ENCODE data around the gene QRSL1. TPM values are rescaled to one million over a fixed set of nuclear protein-coding genes. Genes with fewer than 3 reads are reported as not detected.

QRSL1 gene
- total RNA-seq, 2 experiments from 2014 or later: 63.9 to 71.8 TPM

DNA sequence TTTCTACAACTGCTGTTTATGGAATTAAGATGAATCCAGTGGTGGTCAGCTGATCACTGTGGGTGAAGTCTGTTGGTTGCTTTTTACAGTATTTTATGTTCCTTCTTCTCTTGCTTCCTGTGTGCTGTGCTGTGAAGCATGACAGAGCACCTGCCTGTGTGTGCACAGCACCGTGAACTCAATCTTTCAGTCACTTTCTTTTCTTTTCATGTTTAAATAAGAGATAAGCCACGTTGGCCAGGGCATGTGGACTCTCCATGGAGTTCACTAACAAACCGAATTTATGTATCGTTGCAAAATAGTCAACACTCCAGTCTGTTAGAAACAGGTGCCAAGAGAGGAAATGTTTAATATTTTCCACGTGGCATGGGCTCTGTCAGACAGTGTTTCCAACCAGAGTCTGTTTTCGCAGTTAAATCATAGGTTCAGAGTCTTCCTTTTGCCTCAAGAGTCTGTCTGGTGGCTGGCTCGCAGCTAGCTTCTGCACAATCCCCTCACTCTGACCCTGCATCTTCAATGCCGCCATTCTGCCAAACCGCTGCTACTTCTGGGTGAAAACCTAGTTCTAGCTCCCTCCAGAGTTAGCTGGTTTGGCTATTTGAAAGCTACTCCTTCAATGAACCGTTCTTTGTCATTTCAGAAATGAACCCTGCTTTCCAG lies 73.2 kb downstream of the QRSL1 start:
- no peak for TF ChIP-seq CTCF (conservative IDR thresholded peaks at IDR 0.05; ENCODE audit: low read length)
- no peak for TF ChIP-seq EZH2phosphoT487 (IDR thresholded peaks at IDR 0.05; ENCODE audit: borderline replicate concordance, low read depth, low read length)
- Histone ChIP-seq H3K79me2 (ENCODE audit: insufficient read depth, low read depth, low read length) (peaks cover 3% of the 10 kb centered on the region; the same call in 1 of the 2 replicates), H3K4me3 (ENCODE audit: low read depth, low read length, poor library complexity, severe bottlenecking) (peak overlapping the region; percentile 61), H3K9me2 (ENCODE audit: insufficient read depth, low read length) (no peaks in the 10 kb centered on the region), H3K9me3 (ENCODE audit: low read length) (peaks cover 23% of the 10 kb centered on the region), H2AFZ (ENCODE audit: low read length) (peak overlapping the region; percentile 33; the same call in 1 of the 2 replicates), H3K4me2 (ENCODE audit: low read length) (peak overlapping the region; percentile 85), H4K20me1 (ENCODE audit: insufficient read depth, low read length) (no peaks in the 10 kb centered on the region), H3K4me1 (ENCODE audit: insufficient read depth, low read length, poor library complexity, severe bottlenecking) (peaks cover 65% of the 10 kb centered on the region), H3K36me3 (ENCODE audit: insufficient read depth, low read length) (peaks cover 21% of the 10 kb centered on the region), H3K27ac (ENCODE audit: low read depth, low read length, poor library complexity, severe bottlenecking) (peak overlapping the region; percentile 99)
- peak; percentile 99 for DNase-seq (ENCODE audit: low spot score)
- CTCF ChIA-PET (ENCODE audit: unreplicated experiment): interaction anchor here (0.5 to 1.7 kb wide), 6 partner anchors 11 to 1843 kb away, joined by 3 to 6 read pairs (median 3); no protein-coding TSS in a partner anchor
- BruUV-seq (replicated peaks): no TSS peak
- POLR2A ChIA-PET: interaction anchor here (0.6 to 5.5 kb wide), 37 partner anchors 8 to 411 kb away, joined by 3 to 64 read pairs (median 4); partner anchors contain the start of gene CD24
- intact Hi-C loops (cut with micrococcal nuclease; ENCODE audit: unreplicated experiment): loop anchor here (1.0 to 5.0 kb wide), 8 partner anchors 13 to 415 kb away; partner anchors contain the start of genes BEND3, CD24, QRSL1 and RTN4IP1

- peaks cover 23% of the 10 kb centered on the region for H3K9me3 ChIP-seq (ENCODE audit: low read length)
- H3K36me3 ChIP-seq (ENCODE audit: insufficient read depth, low read length): peaks cover 21% of the 10 kb centered on the region
- no peak for DNase-seq (ENCODE audit: low spot score)
- ChIA-PET CTCF (ENCODE audit: unreplicated experiment) (no interaction called here), POLR2A (interaction anchor here (0.6 to 5.5 kb wide), 8 partner anchors 11 to 1156 kb away, joined by 3 to 64 read pairs (median 4); no protein-coding TSS in a partner anchor)
- H2AFZ ChIP-seq (ENCODE audit: low read length): peak overlapping the region; percentile 8; the same call in 1 of the 2 replicates
- H3K4me3 ChIP-seq (ENCODE audit: low read depth, low read length, poor library complexity, severe bottlenecking): peak overlapping the region; percentile 61
- intact Hi-C loops (cut with micrococcal nuclease; ENCODE audit: unreplicated experiment): loop anchor here (5.0 kb wide), 3 partner anchors 97 to 413 kb away; partner anchors contain the start of gene BEND3
- no peaks in the 10 kb centered on the region for H3K9me2 ChIP-seq (ENCODE audit: insufficient read depth, low read length)
- H4K20me1 ChIP-seq (ENCODE audit: insufficient read depth, low read length): no peaks in the 10 kb centered on the region
- peaks cover 3% of the 10 kb centered on the region; the same call in 1 of the 2 replicates for H3K79me2 ChIP-seq (ENCODE audit: insufficient read depth, low read depth, low read length)
- TF ChIP-seq EZH2phosphoT487 (IDR thresholded peaks at IDR 0.05; ENCODE audit: borderline replicate concordance, low read depth, low read length): no peak
- TF ChIP-seq CTCF (conservative IDR thresholded peaks at IDR 0.05; ENCODE audit: low read length): no peak
- no TSS peak for BruUV-seq (replicated peaks)
- peaks cover 53% of the 10 kb centered on the region for H3K4me1 ChIP-seq (ENCODE audit: insufficient read depth, low read length, poor library complexity, severe bottlenecking)
- H3K27ac ChIP-seq (ENCODE audit: low read depth, low read length, poor library complexity, severe bottlenecking): peak overlapping the region; percentile 99
- peak overlapping the region; percentile 85 for H3K4me2 ChIP-seq (ENCODE audit: low read length)
Observed at GRCh38 chr6:106704327-106704726, 74.9 kb downstream of the QRSL1 start.

All from OCI-LY7 (cell line).